ENCODE results near the gene WBP2. TPM values are rescaled to one million over a fixed set of nuclear protein-coding genes. Genes with fewer than 3 reads are reported as not detected.

WBP2 gene
- total and polyA plus RNA-seq, 9 of the 15 experiments (the other 6 are each of a cell fraction or from before 2014, with no cell fraction given) = 2.2 to 74.3 (median 20.0) TPM

DNA sequence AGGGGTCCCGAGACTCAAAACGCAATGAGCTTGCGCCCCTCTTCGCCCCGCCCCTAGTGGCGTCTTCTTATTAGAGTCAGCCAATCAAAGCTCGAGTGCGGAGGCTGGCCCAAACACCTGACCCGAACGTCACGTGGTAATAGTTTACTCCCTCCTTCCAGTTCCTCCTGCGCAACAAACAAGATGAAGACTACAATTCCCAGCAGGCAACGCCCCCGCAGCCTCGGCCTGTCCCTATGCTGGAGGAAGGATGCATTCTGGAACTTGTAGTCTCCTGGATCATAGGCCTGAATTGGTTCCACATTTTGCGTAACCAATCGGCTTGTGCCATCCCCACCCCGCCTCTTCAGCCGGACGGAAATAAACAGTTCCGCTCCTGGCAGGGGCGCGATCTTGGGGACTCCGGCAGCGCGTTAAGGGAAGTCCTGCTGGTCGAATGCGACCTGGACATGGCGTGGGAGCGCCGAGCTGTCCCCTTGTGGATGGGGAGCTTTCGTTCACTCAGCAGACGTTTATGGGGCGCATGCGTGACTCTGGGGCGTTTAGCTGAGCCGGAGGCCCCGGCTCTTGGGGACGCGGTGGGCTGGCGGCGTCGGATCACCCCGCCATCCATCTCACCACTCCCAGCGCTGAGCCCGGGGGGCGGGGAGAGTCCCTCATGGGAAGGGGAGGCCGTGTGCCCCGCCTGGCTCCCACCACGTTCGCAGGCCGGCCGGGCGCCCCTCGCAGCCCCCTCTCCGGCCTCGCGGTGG is at the start of gene WBP2 (continued):
- TF ChIP-seq RBBP5 (IDR thresholded peaks at IDR 0.05; ENCODE audit: borderline replicate concordance, insufficient read depth, low read length, poor library complexity, severe bottlenecking) (peak; percentile 58), KLF10 (CRISPR knock-in tag; IDR thresholded peaks at IDR 0.05) (no peak), ZSCAN29 (IDR thresholded peaks at IDR 0.05) (no peak), TGIF2 (CRISPR knock-in tag; IDR thresholded peaks at IDR 0.05) (no peak), MTF1 (CRISPR knock-in tag; IDR thresholded peaks at IDR 0.05; ENCODE audit: borderline replicate concordance) (no peak), MYBL2 (IDR thresholded peaks at IDR 0.05; ENCODE audit: low read depth) (no peak), MYBL2 (CRISPR knock-in tag; IDR thresholded peaks at IDR 0.05; ENCODE audit: borderline replicate concordance) (no peak), CTBP1 (IDR thresholded peaks at IDR 0.05; ENCODE audit: borderline replicate concordance) (peak; percentile 83), RHOXF2B (CRISPR knock-in tag; conservative IDR thresholded peaks at IDR 0.05) (0 out of 2 replicates have a peak, but pooled peaks have one; percentile 55), NFE2L1 (tag; IDR thresholded peaks at IDR 0.05; ENCODE audit: borderline replicate concordance, low read depth) (no peak), ZNF146 (CRISPR knock-in tag; IDR thresholded peaks at IDR 0.05; ENCODE audit: unreplicated experiment) (no peak), LCOR (CRISPR knock-in tag; IDR thresholded peaks at IDR 0.05) (0 out of 2 replicates have a peak, but pooled peaks have one; percentile 79), TBP (optimal IDR thresholded peaks at IDR 0.05; ENCODE audit: low read depth, low read length) (peak; percentile 84), NFIC (IDR thresholded peaks at IDR 0.05) (peak; percentile 22; the same call in 1 of the 2 replicates), MEF2A (IDR thresholded peaks at IDR 0.05; ENCODE audit: control insufficient read depth, low read depth, low read length) (0 out of 2 replicates have a peak, but pooled peaks have one; percentile 6), CXXC5 (CRISPR knock-in tag; IDR thresholded peaks at IDR 0.05) (peak; percentile 71)
- TF ChIP-seq, protein P1, sequence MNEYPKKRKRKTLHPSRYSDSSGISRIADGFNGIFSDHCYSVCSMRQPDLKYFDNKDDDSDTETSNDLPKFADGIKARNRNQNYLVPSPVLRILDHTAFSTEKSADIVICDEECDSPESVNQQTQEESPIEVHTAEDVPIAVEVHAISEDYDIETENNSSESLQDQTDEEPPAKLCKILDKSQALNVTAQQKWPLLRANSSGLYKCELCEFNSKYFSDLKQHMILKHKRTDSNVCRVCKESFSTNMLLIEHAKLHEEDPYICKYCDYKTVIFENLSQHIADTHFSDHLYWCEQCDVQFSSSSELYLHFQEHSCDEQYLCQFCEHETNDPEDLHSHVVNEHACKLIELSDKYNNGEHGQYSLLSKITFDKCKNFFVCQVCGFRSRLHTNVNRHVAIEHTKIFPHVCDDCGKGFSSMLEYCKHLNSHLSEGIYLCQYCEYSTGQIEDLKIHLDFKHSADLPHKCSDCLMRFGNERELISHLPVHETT (CRISPR knock-in tag; conservative IDR thresholded peaks at IDR 0.05 in 1 of 2, IDR thresholded peaks at IDR 0.05 in 1 of 2) = peak in 1 of 2 experiments; percentile 88; a peak in 2 of 4 replicates
- TF ChIP-seq, protein P2, sequence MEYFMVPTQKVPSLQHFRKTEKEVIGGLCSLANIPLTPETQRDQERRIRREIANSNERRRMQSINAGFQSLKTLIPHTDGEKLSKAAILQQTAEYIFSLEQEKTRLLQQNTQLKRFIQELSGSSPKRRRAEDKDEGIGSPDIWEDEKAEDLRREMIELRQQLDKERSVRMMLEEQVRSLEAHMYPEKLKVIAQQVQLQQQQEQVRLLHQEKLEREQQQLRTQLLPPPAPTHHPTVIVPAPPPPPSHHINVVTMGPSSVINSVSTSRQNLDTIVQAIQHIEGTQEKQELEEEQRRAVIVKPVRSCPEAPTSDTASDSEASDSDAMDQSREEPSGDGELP (CRISPR knock-in tag; IDR thresholded peaks at IDR 0.05; ENCODE audit: borderline replicate concordance) = peak; percentile 90
- TF ChIP-seq, protein P3, sequence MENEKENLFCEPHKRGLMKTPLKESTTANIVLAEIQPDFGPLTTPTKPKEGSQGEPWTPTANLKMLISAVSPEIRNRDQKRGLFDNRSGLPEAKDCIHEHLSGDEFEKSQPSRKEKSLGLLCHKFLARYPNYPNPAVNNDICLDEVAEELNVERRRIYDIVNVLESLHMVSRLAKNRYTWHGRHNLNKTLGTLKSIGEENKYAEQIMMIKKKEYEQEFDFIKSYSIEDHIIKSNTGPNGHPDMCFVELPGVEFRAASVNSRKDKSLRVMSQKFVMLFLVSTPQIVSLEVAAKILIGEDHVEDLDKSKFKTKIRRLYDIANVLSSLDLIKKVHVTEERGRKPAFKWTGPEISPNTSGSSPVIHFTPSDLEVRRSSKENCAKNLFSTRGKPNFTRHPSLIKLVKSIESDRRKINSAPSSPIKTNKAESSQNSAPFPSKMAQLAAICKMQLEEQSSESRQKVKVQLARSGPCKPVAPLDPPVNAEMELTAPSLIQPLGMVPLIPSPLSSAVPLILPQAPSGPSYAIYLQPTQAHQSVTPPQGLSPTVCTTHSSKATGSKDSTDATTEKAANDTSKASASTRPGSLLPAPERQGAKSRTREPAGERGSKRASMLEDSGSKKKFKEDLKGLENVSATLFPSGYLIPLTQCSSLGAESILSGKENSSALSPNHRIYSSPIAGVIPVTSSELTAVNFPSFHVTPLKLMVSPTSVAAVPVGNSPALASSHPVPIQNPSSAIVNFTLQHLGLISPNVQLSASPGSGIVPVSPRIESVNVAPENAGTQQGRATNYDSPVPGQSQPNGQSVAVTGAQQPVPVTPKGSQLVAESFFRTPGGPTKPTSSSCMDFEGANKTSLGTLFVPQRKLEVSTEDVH (IDR thresholded peaks at IDR 0.05; ENCODE audit: low read depth, partially characterized antibody) = peak; percentile 21
- TF ChIP-seq, protein P4, sequence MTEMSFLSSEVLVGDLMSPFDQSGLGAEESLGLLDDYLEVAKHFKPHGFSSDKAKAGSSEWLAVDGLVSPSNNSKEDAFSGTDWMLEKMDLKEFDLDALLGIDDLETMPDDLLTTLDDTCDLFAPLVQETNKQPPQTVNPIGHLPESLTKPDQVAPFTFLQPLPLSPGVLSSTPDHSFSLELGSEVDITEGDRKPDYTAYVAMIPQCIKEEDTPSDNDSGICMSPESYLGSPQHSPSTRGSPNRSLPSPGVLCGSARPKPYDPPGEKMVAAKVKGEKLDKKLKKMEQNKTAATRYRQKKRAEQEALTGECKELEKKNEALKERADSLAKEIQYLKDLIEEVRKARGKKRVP (CRISPR knock-in tag; IDR thresholded peaks at IDR 0.05) = no peak

All from K562 (cell line).